GM18858 (cell line): Measurements from ENCODE around the gene ACSL5.
A peak's percentile ranks its signal among the peaks of the same experiment; 100 is the strongest.
"Not testable (repeated sequence)": the region's sequence is repeated elsewhere in the genome, so short reads cannot be mapped to it uniquely, and the experiment has no call there.

ENCODE experiments used
- ATAC-seq: cut with Tn5 transposase; IDR thresholded peaks from one replicate; pipeline ENCODE4 v1.9.1; 2021; ENCODE audit not compliant: unreplicated experiment

ACSL5 gene

GRCh38 chr10:112351146-112351545 is 22.8 kb upstream of the ACSL5 start:
- no peak for ATAC-seq

- ATAC-seq, result no peak
Measured at GRCh38 chr10:112352044-112352443, 21.9 kb upstream of the ACSL5 start.

GRCh38 chr10:112353046-112353445 is 20.9 kb upstream of the ACSL5 start:
- ATAC-seq, result no peak

- no peak for ATAC-seq
Measured at GRCh38 chr10:112356686-112357085, 17.2 kb upstream of the ACSL5 start.

GRCh38 chr10:112359606-112360307 is 14.2 kb upstream of the ACSL5 start:
- no peak for ATAC-seq

GRCh38 chr10:112360308-112361270 is 13.3 kb upstream of the ACSL5 start:
- ATAC-seq, result no peak

- no peak for ATAC-seq
Measured at GRCh38 chr10:112361951-112362751, 11.8 kb upstream of the ACSL5 start.

- ATAC-seq, result no peak
Measured at GRCh38 chr10:112362833-112363232, 11.1 kb upstream of the ACSL5 start.

- no peak for ATAC-seq
Measured at GRCh38 chr10:112363696-112364688, 9.9 kb upstream of the ACSL5 start.

GRCh38 chr10:112365014-112365432 is 8.9 kb upstream of the ACSL5 start:
- no peak for ATAC-seq

GRCh38 chr10:112365451-112365850 is 8.5 kb upstream of the ACSL5 start:
- ATAC-seq, result no peak

GRCh38 chr10:112366992-112367391 is 6.9 kb upstream of the ACSL5 start:
- ATAC-seq, result no peak

- no peak for ATAC-seq
Measured at GRCh38 chr10:112367516-112367915, 6.4 kb upstream of the ACSL5 start.

GRCh38 chr10:112369495-112370423 is 4.2 kb upstream of the ACSL5 start:
- peak; percentile 80 for ATAC-seq

GRCh38 chr10:112370424-112370819 is 3.5 kb upstream of the ACSL5 start:
- ATAC-seq, result no peak

GRCh38 chr10:112371326-112371725 is 2.6 kb upstream of the ACSL5 start:
- not testable (repeated sequence) for ATAC-seq

GRCh38 chr10:112372182-112372810 is 1.6 kb upstream of the ACSL5 start:
- not testable (repeated sequence) for ATAC-seq

GRCh38 chr10:112374724-112375541 is 1.0 kb downstream of the ACSL5 start:
- peak; percentile 34 for ATAC-seq
